Epithelial cell of esophagus (primary cell): Measurements from ENCODE around the gene CHRD.

Source experiments
- DNase-seq: peaks from one replicate; pipeline ENCODE4 v3.0.0; 2010; ENCODE audit warnings: low read depth
- H3K4me3 ChIP-seq: 2 replicates; pipeline ENCODE4 v1.5.1; 2011; ENCODE audit warnings: mild to moderate bottlenecking, low read length, control low read depth
- TF ChIP-seq, protein P1 (sequence below): IDR thresholded peaks from 2 replicates; pipeline ENCODE4 v1.5.1; 2011; ENCODE audit warnings: low read depth, mild to moderate bottlenecking, low read length, control low read depth, inconsistent platforms; ENCODE audit not compliant: insufficient read depth; ENCODE audit errors: missing control alignments

CHRD gene

DNA sequence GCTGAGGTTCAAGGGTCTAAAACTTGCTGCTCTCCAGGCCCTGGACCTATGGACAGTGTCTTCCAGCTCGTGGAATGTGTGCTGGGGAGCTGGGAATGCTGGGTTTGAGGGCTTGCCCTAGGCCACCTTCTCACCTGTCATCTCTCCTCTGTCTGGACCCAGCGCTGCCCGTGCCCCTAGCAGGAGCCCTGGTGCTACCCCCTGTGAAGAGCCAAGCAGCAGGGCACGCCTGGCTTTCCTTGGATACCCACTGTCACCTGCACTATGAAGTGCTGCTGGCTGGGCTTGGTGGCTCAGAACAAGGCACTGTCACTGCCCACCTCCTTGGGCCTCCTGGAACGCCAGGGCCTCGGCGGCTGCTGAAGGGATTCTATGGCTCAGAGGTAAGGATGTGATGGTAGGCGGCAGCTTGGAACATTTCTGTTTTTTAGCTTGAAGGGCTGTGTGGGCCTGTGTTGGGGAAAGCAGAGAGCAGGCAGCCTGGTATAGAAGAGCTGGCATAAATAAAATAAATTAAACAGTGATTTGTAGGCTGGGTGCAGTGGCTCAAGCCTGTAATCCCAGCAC, 5.1 kb downstream of the CHRD start:
- H3K4me3 ChIP-seq: no peak overlapping the region
- DNase-seq: no peak
- TF ChIP-seq, protein P1, sequence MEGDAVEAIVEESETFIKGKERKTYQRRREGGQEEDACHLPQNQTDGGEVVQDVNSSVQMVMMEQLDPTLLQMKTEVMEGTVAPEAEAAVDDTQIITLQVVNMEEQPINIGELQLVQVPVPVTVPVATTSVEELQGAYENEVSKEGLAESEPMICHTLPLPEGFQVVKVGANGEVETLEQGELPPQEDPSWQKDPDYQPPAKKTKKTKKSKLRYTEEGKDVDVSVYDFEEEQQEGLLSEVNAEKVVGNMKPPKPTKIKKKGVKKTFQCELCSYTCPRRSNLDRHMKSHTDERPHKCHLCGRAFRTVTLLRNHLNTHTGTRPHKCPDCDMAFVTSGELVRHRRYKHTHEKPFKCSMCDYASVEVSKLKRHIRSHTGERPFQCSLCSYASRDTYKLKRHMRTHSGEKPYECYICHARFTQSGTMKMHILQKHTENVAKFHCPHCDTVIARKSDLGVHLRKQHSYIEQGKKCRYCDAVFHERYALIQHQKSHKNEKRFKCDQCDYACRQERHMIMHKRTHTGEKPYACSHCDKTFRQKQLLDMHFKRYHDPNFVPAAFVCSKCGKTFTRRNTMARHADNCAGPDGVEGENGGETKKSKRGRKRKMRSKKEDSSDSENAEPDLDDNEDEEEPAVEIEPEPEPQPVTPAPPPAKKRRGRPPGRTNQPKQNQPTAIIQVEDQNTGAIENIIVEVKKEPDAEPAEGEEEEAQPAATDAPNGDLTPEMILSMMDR: no peak

DNA sequence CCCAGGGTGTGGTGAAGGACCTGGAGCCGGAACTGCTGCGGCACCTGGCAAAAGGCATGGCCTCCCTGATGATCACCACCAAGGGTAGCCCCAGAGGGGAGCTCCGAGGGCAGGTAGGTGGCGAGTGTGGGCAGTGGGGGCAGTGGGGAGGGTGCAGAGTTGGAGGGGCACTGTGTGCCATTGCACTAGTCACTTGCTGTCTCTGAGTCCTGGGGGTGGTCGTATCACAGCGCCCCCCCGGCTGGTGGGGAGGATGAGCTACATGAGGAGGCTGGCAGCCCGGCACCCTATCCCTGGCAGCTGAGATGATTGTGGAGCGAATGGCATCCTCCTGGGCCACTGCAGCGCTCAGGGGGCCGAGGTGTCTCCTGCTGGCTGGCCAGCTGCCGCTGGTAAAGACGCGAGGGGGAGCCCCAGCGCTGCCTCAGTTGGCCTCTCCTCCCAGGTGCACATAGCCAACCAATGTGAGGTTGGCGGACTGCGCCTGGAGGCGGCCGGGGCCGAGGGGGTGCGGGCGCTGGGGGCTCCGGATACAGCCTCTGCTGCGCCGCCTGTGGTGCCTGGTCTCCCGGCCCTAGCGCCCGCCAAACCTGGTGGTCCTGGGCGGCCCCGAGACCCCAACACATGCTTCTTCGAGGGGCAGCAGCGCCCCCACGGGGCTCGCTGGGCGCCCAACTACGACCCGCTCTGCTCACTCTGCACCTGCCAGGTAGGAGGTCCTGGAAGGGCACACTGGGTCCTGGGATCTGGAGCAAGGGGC, 6.4 kb downstream of the CHRD start:
- TF ChIP-seq, protein P1: no peak
- H3K4me3 ChIP-seq: no peak overlapping the region
- no peak for DNase-seq

DNA sequence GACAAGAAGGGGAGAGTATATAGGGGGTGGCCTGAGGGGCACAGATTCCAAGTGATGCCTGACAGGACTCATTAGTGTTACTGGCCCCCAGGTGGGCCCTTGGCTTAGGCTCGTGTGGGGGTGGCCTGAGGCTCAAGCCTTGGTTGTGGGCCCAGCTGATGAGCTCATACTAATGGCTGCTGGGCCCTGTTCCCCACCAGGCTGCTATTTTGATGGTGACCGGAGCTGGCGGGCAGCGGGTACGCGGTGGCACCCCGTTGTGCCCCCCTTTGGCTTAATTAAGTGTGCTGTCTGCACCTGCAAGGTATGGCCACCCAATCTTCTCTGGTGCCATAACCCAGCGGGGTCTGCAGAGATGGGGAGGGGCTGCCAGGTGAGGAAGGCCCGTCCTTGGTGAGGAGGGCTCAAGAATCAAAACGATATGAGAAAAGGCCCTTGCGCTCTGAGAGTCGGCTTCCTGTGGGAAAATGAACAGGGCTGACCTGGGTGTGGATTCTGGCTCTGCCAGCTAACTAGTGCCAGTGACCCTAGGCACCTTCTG, 7.4 kb downstream of the CHRD start:
- TF ChIP-seq, protein P1: no peak
- H3K4me3 ChIP-seq: no peak overlapping the region
- no peak for DNase-seq

DNA sequence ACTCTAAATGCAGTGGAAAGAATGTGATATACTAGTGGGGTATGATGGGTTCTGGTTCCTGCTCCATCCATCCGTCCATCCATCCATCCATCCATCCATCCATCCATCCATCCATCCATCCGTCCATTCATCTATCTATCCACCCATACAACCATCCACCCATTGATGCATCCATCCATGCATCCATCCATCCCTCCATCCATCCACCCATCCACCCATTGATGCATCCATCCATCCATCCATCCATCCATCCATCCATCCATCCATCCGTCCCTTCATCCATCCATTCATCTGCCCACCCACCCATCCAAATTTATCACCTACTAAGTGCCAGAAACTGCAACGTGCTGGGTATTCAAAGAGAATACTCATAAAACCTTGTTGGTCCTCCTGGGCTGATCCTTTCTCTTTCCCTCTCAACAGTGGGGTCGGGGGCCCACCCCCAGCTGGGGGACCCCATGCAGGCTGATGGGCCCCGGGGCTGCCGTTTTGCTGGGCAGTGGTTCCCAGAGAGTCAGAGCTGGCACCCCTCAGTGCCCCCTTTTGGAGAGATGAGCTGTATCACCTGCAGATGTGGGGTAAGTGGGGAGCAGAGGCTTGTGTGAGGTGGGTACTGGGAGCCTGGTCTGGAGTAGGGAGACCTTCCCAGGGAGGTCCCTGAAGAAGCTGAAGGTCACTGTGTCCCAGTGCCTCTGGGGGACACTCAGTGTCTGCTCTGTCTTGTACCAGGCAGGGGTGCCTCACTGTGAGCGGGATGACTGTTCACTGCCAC, 8.5 kb downstream of the CHRD start:
- TF ChIP-seq, protein P1: no peak
- DNase-seq: no peak
- H3K4me3 ChIP-seq: no peak overlapping the region

DNA sequence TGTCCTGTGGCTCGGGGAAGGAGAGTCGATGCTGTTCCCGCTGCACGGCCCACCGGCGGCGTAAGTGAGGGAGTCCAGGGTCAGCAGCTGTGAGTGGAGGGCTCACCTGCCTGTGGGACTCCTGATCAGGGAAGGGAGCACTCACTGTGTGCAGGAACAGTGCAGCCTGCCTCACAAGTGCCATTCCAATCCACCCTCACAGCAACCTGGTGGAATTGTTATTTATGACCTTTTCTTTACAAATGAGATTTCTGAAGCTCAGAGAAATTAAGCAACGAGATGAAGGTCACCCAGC, 9.0 kb downstream of the CHRD start:
- TF ChIP-seq, protein P1: no peak
- H3K4me3 ChIP-seq: no peak overlapping the region
- DNase-seq: no peak

DNA sequence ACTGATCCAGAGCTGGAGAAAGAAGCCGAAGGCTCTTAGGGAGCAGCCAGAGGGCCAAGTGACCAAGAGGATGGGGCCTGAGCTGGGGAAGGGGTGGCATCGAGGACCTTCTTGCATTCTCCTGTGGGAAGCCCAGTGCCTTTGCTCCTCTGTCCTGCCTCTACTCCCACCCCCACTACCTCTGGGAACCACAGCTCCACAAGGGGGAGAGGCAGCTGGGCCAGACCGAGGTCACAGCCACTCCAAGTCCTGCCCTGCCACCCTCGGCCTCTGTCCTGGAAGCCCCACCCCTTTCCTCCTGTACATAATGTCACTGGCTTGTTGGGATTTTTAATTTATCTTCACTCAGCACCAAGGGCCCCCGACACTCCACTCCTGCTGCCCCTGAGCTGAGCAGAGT, 9.5 kb downstream of the CHRD start:
- no peak for DNase-seq
- no peak overlapping the region for H3K4me3 ChIP-seq
- TF ChIP-seq, protein P1: no peak
